Large intestine (tissue), 3 donors: ENCODE data around the gene ANKRD24. TPM values are rescaled to one million over a fixed set of nuclear protein-coding genes. Genes with fewer than 3 reads are reported as not detected.
"Not testable (repeated sequence)": the region's sequence is repeated elsewhere in the genome, so short reads cannot be mapped to it uniquely, and the experiment has no call there.

Experiments
- DNase-seq, 2 donors: peaks; one replicate each; pipeline versions ENCODE4 v3.0.0 to v3.0.0-alpha.2; 2013
- H3K27ac ChIP-seq: one replicate; pipeline ENCODE4 v1.5.1; 2013; ENCODE audit warnings: low read length
- H3K27me3 ChIP-seq: 2 replicates; pipeline ENCODE4 v1.6.1; 2013; ENCODE audit warnings: low read length; ENCODE audit not compliant: control insufficient read depth, insufficient read depth
- H3K36me3 ChIP-seq: 2 replicates; pipeline ENCODE4 v1.6.1; 2013; ENCODE audit warnings: low read length; ENCODE audit not compliant: control insufficient read depth, insufficient read depth
- H3K4me1 ChIP-seq: one replicate; pipeline ENCODE4 v1.6.1; 2013; ENCODE audit warnings: low read length; ENCODE audit not compliant: control insufficient read depth, insufficient read depth
- H3K4me3 ChIP-seq: one replicate; pipeline ENCODE4 v1.5.1; 2013; ENCODE audit warnings: low read length
- H3K9me3 ChIP-seq: one replicate; pipeline ENCODE4 v1.6.1; 2013; ENCODE audit warnings: mild to moderate bottlenecking, low read depth, low read length, moderate library complexity; ENCODE audit not compliant: control insufficient read depth
- WGBS: methylation state at CpG from one replicate; pipeline ENCODE4 v1.1.5; 2013; ENCODE audit warnings: low lambda C conversion rate; ENCODE audit not compliant: insufficient coverage; 5-methylcytosine and 5-hydroxymethylcytosine counted together
- polyA plus RNA-seq: library from polyadenylated mRNA; unstranded; fragments of 120-200 nt; gene quantifications from one replicate; pipeline ENCODE4 v1.2.1, GENCODE V29; 2013

The ANKRD24 gene
- polyA plus RNA-seq, 1 donor, result 2.8 TPM

- no peak for DNase-seq
- H3K36me3 ChIP-seq, result no peaks in the 10 kb centered on the region
- H3K27ac ChIP-seq, result no peak overlapping the region
- H3K9me3 ChIP-seq, result no peaks in the 10 kb centered on the region
- H3K4me1 ChIP-seq, result peaks cover 4% of the 10 kb centered on the region
- WGBS, result 70% methylated on average over 1 of the region's 5 CpGs
- no peak overlapping the region for H3K4me3 ChIP-seq
- H3K27me3 ChIP-seq, result peaks cover 2% of the 10 kb centered on the region
Measured at GRCh38 chr19:4241824-4242430, 59.4 kb downstream of the ANKRD24 start.

- not testable (repeated sequence) for DNase-seq, H3K4me1 ChIP-seq, H3K27ac ChIP-seq, H3K27me3 ChIP-seq, H3K9me3 ChIP-seq, H3K4me3 ChIP-seq
- H3K36me3 ChIP-seq, result peaks cover 19% of the 10 kb centered on the region
- WGBS, result no CpG with 5 or more reads among the region's 6 CpGs
Measured at GRCh38 chr19:4245938-4246337, 63.4 kb downstream of the ANKRD24 start.

- H3K4me3 ChIP-seq, result peak within 1 kb of the TSS; percentile 54
- no CpG with 5 or more reads among the region's 45 CpGs for WGBS
Measured at GRCh38 chr19:4246767-4247593, 64.5 kb downstream of the ANKRD24 start, which contains the start of gene YJU2. Gene YJU2, plus strand, starts transcription at chr19:4247080. Its CDS starts 67 bp downstream, at chr19:4247147.

GRCh38 chr19:4256563-4256962 lies 74.1 kb downstream of the ANKRD24 start:
- Histone ChIP-seq H3K27me3 (no peaks in the 10 kb centered on the region), H3K27ac (no peak overlapping the region), H3K4me3 (no peak overlapping the region), H3K4me1 (no peaks in the 10 kb centered on the region), H3K36me3 (peaks cover 72% of the 10 kb centered on the region), H3K9me3 (no peaks in the 10 kb centered on the region)
- WGBS, result no CpG with 5 or more reads among the region's 4 CpGs
- DNase-seq, result no peak

More at GRCh38 chr19:4246767-4247593, 64.5 kb downstream of the ANKRD24 start, which contains the start of gene YJU2:
- no peaks in the 10 kb centered on the region for H3K9me3 ChIP-seq
- H3K36me3 ChIP-seq, result peaks cover 28% of the 10 kb centered on the region
- H3K27me3 ChIP-seq, result no peaks in the 10 kb centered on the region
- peaks cover 4% of the 10 kb centered on the region for H3K4me1 ChIP-seq
- DNase-seq, result peak; percentile 99 to 100
- H3K27ac ChIP-seq, result peak within 1 kb of the TSS; percentile 83

DNA sequence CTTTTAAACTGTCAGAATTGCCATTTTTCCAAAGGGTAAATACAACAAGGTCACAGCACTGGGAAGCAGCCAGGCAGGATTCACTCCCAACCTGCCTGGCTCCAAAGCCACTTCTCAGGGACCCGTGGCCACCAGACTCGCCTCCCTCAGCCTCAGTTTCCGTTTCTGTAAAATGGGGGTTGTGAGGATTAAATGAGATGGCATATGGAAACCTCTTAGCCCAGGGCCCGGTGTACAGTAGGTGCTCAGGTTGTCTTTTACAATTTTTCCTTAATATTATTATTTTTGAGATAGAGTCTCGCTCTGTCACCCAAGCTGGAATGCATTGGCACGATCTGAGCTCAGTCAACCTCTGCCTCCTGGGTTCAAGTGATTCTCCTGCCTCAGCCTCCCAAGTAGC lies 74.5 kb downstream of the ANKRD24 start:
- Histone ChIP-seq H3K4me3 (no peak overlapping the region), H3K4me1 (no peaks in the 10 kb centered on the region), H3K27ac (no peak overlapping the region), H3K27me3 (no peaks in the 10 kb centered on the region), H3K9me3 (no peaks in the 10 kb centered on the region), H3K36me3 (peaks cover 74% of the 10 kb centered on the region)
- DNase-seq, result no peak
- no CpG with 5 or more reads among the region's 6 CpGs for WGBS

DNA sequence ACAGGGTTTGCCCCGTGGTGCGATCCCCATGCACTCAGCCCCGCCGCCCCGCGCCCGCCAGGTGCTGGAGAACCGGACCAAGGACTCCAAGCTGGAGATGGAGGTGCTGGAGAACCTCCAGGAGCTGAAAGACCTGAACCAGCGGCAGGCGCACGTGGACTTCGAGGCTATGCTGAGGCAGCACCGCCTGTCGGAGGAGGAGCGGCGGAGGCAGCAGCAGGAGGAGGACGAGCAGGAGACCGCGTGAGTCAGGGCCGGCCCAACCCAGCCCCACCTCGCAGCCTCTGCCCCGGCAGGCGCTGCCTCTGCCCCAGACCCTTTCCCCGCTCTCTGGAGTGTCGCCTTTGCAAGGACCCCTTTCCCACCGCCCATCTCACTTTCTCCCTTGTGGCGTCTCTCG lies 75.7 kb downstream of the ANKRD24 start:
- H3K27ac ChIP-seq, result no peak overlapping the region
- no peaks in the 10 kb centered on the region for H3K4me1 ChIP-seq
- peaks cover 75% of the 10 kb centered on the region for H3K36me3 ChIP-seq
- H3K9me3 ChIP-seq, result no peaks in the 10 kb centered on the region
- H3K4me3 ChIP-seq, result no peak overlapping the region
- no peak for DNase-seq
- no peaks in the 10 kb centered on the region for H3K27me3 ChIP-seq
- no CpG with 5 or more reads among the region's 28 CpGs for WGBS

DNA sequence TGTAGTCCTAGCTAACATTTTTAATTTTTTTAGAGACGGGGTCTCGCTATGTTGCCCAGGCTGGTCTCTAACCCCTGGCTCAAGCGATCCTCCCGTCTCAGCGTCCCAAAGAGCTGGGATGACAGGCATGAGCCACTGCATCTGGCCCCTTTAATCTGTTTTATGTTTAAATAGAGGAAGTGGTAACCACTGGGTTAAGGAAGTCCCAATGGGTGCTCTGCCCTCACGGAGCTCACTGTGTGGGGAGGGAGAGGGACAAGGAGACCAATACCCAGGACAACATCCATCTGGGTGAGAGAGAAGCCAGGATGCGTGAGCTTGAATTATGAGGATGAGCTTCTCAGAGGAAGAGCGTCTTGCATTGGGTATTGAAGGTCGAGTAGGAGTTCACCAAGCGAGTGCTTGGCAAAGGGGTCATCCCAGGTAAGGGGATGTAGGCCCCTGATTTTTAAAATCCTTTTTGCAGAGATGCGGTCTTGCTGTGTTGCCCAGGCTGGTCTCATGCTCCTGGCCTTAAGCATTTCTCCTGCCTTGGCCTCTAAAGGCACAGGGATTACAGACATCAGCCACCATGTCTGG lies 78.2 kb downstream of the ANKRD24 start:
- Histone ChIP-seq H3K36me3 (peaks cover 58% of the 10 kb centered on the region), H3K4me3 (no peak overlapping the region), H3K9me3 (no peaks in the 10 kb centered on the region), H3K27me3 (no peaks in the 10 kb centered on the region), H3K4me1 (no peaks in the 10 kb centered on the region), H3K27ac (no peak overlapping the region)
- WGBS, result no CpG with 5 or more reads among the region's 11 CpGs
- DNase-seq, result no peak

GRCh38 chr19:4264812-4265211 lies 82.3 kb downstream of the ANKRD24 start:
- Histone ChIP-seq H3K9me3 (no peaks in the 10 kb centered on the region), H3K4me3 (no peak overlapping the region), H3K36me3 (peaks cover 55% of the 10 kb centered on the region), H3K4me1 (no peaks in the 10 kb centered on the region), H3K27ac (no peak overlapping the region), H3K27me3 (no peaks in the 10 kb centered on the region)
- no peak for DNase-seq
- 80% methylated on average over 1 of the region's 4 CpGs for WGBS

GRCh38 chr19:4266253-4267000 lies 83.9 kb downstream of the ANKRD24 start:
- no CpG with 5 or more reads among the region's 18 CpGs for WGBS
- H3K27ac ChIP-seq, result no peak overlapping the region
- no peak for DNase-seq
- H3K4me1 ChIP-seq, result no peaks in the 10 kb centered on the region
- H3K27me3 ChIP-seq, result no peaks in the 10 kb centered on the region
- H3K9me3 ChIP-seq, result no peaks in the 10 kb centered on the region
- no peak overlapping the region for H3K4me3 ChIP-seq
- H3K36me3 ChIP-seq, result peaks cover 49% of the 10 kb centered on the region
